ENCODE measurements around the gene TAS2R1. TPM values are rescaled to one million over a fixed set of nuclear protein-coding genes. Genes with fewer than 3 reads are reported as not detected.

TAS2R1 gene
- total RNA-seq, 2 experiments from 2014 or later, result not detected

- no peaks in the 10 kb centered on the region for H3K27me3 Mint-ChIP-seq
Measured at GRCh38 chr5:9653061-9653460, 22.9 kb upstream of the TAS2R1 start.

GRCh38 chr5:9652295-9652694 is 22.1 kb upstream of the TAS2R1 start:
- ChIA-PET CTCF (no interaction called here), POLR2A (no interaction called here)
- DNase-seq (no peak), ATAC-seq (no peak)
- Mint-ChIP-seq H3K36me3 (ENCODE audit: low read depth) (no peaks in the 10 kb centered on the region), H3K9me3 (no peaks in the 10 kb centered on the region), H3K27me3 (no peaks in the 10 kb centered on the region), H3K4me1 (ENCODE audit: low read depth) (no peaks in the 10 kb centered on the region), H3K4me3 (no peak overlapping the region), H3K27ac (no peak overlapping the region)
- TF ChIP-seq CTCF (IDR thresholded peaks at IDR 0.05), result no peak
- intact Hi-C loops (cut with micrococcal nuclease), result no loop called here

More at GRCh38 chr5:9653061-9653460, 22.9 kb upstream of the TAS2R1 start:
- Mint-ChIP-seq H3K36me3 (ENCODE audit: low read depth) (no peaks in the 10 kb centered on the region), H3K9me3 (no peaks in the 10 kb centered on the region), H3K4me3 (no peak overlapping the region), H3K27ac (no peak overlapping the region), H3K4me1 (ENCODE audit: low read depth) (no peaks in the 10 kb centered on the region)
- ChIA-PET CTCF (no interaction called here), POLR2A (no interaction called here)
- DNase-seq (no peak), ATAC-seq (no peak)
- TF ChIP-seq CTCF (IDR thresholded peaks at IDR 0.05), result no peak
- intact Hi-C loops (cut with micrococcal nuclease), result no loop called here

GRCh38 chr5:9646843-9647242 is 16.7 kb upstream of the TAS2R1 start:
- CTCF ChIA-PET, result no interaction called here
- no peak for ATAC-seq
- intact Hi-C loops (cut with micrococcal nuclease), result no loop called here
- TF ChIP-seq CTCF (IDR thresholded peaks at IDR 0.05), result no peak
- no peak for DNase-seq
- H3K4me1 Mint-ChIP-seq (ENCODE audit: low read depth), result no peaks in the 10 kb centered on the region
- H3K27ac Mint-ChIP-seq, result no peak overlapping the region
- POLR2A ChIA-PET, result no interaction called here
- H3K36me3 Mint-ChIP-seq (ENCODE audit: low read depth), result no peaks in the 10 kb centered on the region
- H3K4me3 Mint-ChIP-seq, result no peak overlapping the region
- no peaks in the 10 kb centered on the region for H3K9me3 Mint-ChIP-seq
- H3K27me3 Mint-ChIP-seq, result no peaks in the 10 kb centered on the region

DNA sequence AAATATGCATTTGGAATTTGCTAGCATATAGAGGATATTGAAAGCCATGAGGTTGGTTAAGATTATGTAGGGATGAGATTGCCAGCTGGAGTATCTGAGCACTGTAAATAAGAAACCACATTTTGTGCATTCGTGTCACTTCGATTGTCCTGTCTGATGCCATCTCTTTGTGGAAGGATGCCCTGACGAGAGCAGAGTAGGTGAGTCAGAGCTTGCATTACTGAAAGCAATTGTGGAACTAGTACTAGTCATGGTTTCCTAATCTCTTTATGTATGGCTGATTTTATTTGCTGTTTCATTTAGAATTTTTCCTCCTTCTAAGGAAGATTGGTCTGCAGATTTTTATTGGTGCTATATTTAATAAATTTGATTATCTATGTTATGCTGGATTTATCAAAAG is 14.5 kb upstream of the TAS2R1 start:
- intact Hi-C loops (cut with micrococcal nuclease), result no loop called here
- Mint-ChIP-seq H3K9me3 (peaks cover 1% of the 10 kb centered on the region), H3K27me3 (no peaks in the 10 kb centered on the region), H3K4me3 (no peak overlapping the region), H3K4me1 (ENCODE audit: low read depth) (no peaks in the 10 kb centered on the region), H3K36me3 (ENCODE audit: low read depth) (no peaks in the 10 kb centered on the region), H3K27ac (no peak overlapping the region)
- POLR2A ChIA-PET, result no interaction called here
- no peak for ATAC-seq
- TF ChIP-seq CTCF (IDR thresholded peaks at IDR 0.05), result no peak
- DNase-seq, result no peak
- CTCF ChIA-PET, result no interaction called here

DNA sequence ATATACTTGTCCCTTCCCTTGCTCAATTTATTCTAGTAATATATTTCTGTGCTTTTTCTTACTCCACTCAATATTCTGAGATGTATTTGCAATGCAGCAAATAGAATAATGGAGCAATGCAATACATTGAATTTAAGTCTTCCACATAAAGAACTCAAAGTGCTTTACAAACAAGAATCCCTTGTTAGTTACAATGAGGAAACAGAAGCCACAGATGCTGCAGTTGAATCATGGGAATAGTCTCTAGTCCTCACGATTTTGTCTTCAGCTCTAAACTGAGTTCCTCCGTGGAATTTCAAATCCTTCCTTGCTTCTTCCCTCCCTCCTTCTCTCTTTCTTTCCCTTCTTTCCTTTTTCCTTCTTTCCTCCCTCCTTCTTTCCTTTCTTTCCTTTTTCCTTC is 12.5 kb upstream of the TAS2R1 start:
- ChIA-PET CTCF (no interaction called here), POLR2A (no interaction called here)
- H3K36me3 Mint-ChIP-seq (ENCODE audit: low read depth), result no peaks in the 10 kb centered on the region
- no peaks in the 10 kb centered on the region for H3K27me3 Mint-ChIP-seq
- no peak for TF ChIP-seq CTCF (IDR thresholded peaks at IDR 0.05)
- intact Hi-C loops (cut with micrococcal nuclease), result no loop called here
- DNase-seq (no peak), ATAC-seq (no peak)
- peaks cover 4% of the 10 kb centered on the region for H3K9me3 Mint-ChIP-seq
- H3K4me3 Mint-ChIP-seq, result no peak overlapping the region
- no peaks in the 10 kb centered on the region for H3K4me1 Mint-ChIP-seq (ENCODE audit: low read depth)
- H3K27ac Mint-ChIP-seq, result no peak overlapping the region

Data from activated CD8-positive, alpha-beta T cell treated with anti-CD3 and anti-CD28 coated beads for 36 hours (primary cell).